Muscle layer of colon (tissue), 2 donors: ENCODE results near the gene ALAS2.

Source experiments
- H3K27ac ChIP-seq: one replicate; pipeline ENCODE4 v1.7.0; 2013; ENCODE audit warnings: low read depth, mild to moderate bottlenecking, low read length, moderate library complexity
- H3K27me3 ChIP-seq, 2 donors: one replicate each; pipeline ENCODE4 v1.7.0; 2013; ENCODE audit warnings: low read length in 2 of 2, mild to moderate bottlenecking in 2 of 2; ENCODE audit not compliant: insufficient read depth in 2 of 2, control insufficient read depth in 1 of 2
- H3K36me3 ChIP-seq: one replicate; pipeline ENCODE4 v1.7.0; 2013; ENCODE audit warnings: mild to moderate bottlenecking, low read length; ENCODE audit not compliant: insufficient read depth
- H3K4me1 ChIP-seq: one replicate; pipeline ENCODE4 v1.7.0; 2013; ENCODE audit warnings: mild to moderate bottlenecking, low read length; ENCODE audit not compliant: insufficient read depth
- H3K4me3 ChIP-seq, 2 donors: one replicate each; pipeline ENCODE4 v1.7.0; 2013; ENCODE audit warnings: low read length in 2 of 2, low read depth in 1 of 2, mild to moderate bottlenecking in 1 of 2, moderate library complexity in 1 of 2
- H3K9ac ChIP-seq: one replicate; pipeline ENCODE4 v1.7.0; 2013; ENCODE audit warnings: low read length
- H3K9me3 ChIP-seq: one replicate; pipeline ENCODE4 v1.7.0; 2013; ENCODE audit warnings: mild to moderate bottlenecking, low read length
- donor health status: abdominal sarcoma.
- donor health status: Adenocarcinoma of cecum.

The ALAS2 gene

DNA sequence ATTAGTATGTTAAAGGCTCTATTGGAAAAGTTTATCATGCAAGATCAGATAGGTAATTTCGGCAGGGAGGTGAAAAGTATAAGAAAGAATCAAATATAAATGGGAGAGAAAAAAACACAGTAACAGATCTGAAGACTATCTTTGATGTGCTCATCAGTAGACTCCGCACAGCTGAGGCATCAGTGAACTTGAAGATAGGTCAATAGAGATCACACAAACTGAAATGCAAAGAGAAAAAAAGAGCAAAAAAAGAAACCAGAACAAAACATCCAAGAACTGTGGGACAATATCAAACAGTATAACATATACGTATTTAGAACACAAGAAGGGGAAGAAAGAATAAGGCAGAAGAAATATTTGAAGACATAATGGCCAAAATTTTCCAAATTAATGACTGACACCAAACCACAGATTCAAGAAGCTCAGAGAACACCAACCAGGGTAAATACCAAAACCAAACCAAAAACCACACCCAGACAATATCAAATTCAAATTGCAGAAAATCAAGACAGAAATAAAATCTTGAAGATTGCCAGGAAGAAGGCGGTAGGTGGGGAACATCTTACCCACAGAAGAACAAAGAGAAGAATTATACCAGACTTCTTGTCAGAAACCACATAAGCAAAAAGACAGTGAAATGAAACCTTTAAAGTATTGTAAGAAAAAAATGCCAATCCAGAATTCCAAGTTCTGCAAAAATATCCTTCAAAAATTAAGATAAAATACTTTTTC lies 65.8 kb downstream of the ALAS2 start:
- Histone ChIP-seq H3K27ac (no peak overlapping the region), H3K4me3 (no peak overlapping the region), H3K9ac (no peak overlapping the region), H3K36me3 (no peaks in the 10 kb centered on the region), H3K9me3 (no peaks in the 10 kb centered on the region), H3K27me3 (no peaks in the 10 kb centered on the region), H3K4me1 (no peaks in the 10 kb centered on the region)

DNA sequence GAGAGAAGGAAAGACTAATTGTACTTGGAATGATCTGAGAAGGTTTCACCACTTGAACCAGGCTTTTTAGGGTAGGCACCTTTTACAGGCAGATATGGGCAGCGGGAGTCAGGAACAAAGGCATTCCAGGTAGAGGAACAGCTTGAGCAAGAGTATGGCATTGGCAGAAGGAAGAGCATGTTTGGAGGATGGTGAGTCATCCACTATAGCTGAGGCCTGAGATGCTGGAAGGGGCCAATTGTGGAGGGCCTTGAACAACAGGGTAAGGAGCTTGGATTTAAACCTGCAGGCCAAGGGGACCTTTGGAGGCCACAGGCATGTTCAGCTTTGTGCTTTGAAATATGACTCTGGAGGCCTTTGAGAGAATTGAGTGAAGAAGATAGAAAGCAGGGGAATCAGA lies 69.0 kb downstream of the ALAS2 start:
- H3K9ac ChIP-seq: no peak overlapping the region
- no peak overlapping the region for H3K27ac ChIP-seq
- H3K36me3 ChIP-seq: no peaks in the 10 kb centered on the region
- H3K4me3 ChIP-seq: no peak overlapping the region
- H3K27me3 ChIP-seq: no peaks in the 10 kb centered on the region
- H3K4me1 ChIP-seq: no peaks in the 10 kb centered on the region
- no peaks in the 10 kb centered on the region for H3K9me3 ChIP-seq
